OCI-LY3 (cell line): Measurements from ENCODE around the gene EPHB1.

Source experiments
- EZH2phosphoT487 ChIP-seq: fragments of 200-600 bp; shearing (Covaris generic); IDR thresholded peaks from 2 replicates; pipeline ENCODE4 v1.6.1; 2018; ENCODE audit warnings: antibody characterized with exemption, mixed run types, low read depth
- TF ChIP-seq, protein P1 (sequence below): fragments of 200-600, 300-600 bp; sonication (generic); IDR thresholded peaks from 2 replicates; pipeline ENCODE4 v1.5.1; 2014; ENCODE audit warnings: antibody characterized with exemption, low read length, low read depth

DNA sequence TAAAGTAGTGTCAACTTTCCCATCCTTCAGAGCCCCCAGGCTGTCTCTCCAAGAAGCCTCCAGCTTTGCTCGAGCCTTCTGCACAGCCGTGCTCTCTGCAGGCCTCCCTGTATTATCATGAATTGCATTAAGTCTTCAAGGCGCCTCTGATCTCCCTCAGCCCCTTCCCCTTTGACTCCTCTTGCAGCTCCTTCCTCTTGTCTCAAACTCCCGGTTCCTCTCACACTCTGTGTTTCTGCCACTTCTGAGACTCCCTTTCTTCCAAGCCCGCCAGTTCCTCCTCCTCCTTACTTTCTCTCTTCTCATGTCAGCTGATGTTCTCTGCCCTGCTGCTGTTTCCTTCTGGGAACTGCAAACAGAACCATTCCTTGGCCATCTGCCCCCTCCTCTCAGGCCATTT, 418.8 kb downstream of the EPHB1 start:
- TF ChIP-seq, protein P1, sequence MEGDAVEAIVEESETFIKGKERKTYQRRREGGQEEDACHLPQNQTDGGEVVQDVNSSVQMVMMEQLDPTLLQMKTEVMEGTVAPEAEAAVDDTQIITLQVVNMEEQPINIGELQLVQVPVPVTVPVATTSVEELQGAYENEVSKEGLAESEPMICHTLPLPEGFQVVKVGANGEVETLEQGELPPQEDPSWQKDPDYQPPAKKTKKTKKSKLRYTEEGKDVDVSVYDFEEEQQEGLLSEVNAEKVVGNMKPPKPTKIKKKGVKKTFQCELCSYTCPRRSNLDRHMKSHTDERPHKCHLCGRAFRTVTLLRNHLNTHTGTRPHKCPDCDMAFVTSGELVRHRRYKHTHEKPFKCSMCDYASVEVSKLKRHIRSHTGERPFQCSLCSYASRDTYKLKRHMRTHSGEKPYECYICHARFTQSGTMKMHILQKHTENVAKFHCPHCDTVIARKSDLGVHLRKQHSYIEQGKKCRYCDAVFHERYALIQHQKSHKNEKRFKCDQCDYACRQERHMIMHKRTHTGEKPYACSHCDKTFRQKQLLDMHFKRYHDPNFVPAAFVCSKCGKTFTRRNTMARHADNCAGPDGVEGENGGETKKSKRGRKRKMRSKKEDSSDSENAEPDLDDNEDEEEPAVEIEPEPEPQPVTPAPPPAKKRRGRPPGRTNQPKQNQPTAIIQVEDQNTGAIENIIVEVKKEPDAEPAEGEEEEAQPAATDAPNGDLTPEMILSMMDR, result no peak
- no peak for TF ChIP-seq EZH2phosphoT487
